Hepatocyte (in vitro differentiated cells): ENCODE data around the gene ACSL5. TPM values are rescaled to one million over a fixed set of nuclear protein-coding genes. Genes with fewer than 3 reads are reported as not detected.
A peak's percentile ranks its signal among the peaks of the same experiment; 100 is the strongest.
"Not testable (repeated sequence)": the region's sequence is repeated elsewhere in the genome, so short reads cannot be mapped to it uniquely, and the experiment has no call there.

ENCODE experiments used
- DNase-seq: peaks from one replicate; pipeline ENCODE4 v3.0.0-alpha.2; 2016; ENCODE audit warnings: low spot score
- H2AFZ ChIP-seq: fragments of 200-600 bp; sonication (generic); 2 replicates; pipeline ENCODE4 v1.6.0; 2016; ENCODE audit warnings: antibody characterized with exemption, mild to moderate bottlenecking
- H3K27ac ChIP-seq: fragments of 200-600 bp; sonication (generic); 2 replicates; pipeline ENCODE4 v1.5.1; 2016; ENCODE audit warnings: mild to moderate bottlenecking
- H3K27me3 ChIP-seq: fragments of 200-600 bp; sonication (generic); 2 replicates; pipeline ENCODE4 v1.6.1; 2016
- H3K36me3 ChIP-seq: fragments of 200-600 bp; sonication (generic); replicated peaks from 2 replicates; pipeline ENCODE4 v1.5.1; 2016; ENCODE audit warnings: low read depth; ENCODE audit not compliant: insufficient read depth
- H3K4me1 ChIP-seq: fragments of 200-600 bp; sonication (generic); 2 replicates; pipeline ENCODE4 v1.5.1; 2016; ENCODE audit warnings: mild to moderate bottlenecking, moderate library complexity; ENCODE audit not compliant: insufficient read depth
- H3K4me2 ChIP-seq: fragments of 200-600 bp; sonication (generic); 2 replicates; pipeline ENCODE4 v1.6.0; 2016
- H3K4me3 ChIP-seq: fragments of 200-600 bp; sonication (generic); 2 replicates; pipeline ENCODE4 v1.5.1; 2016; ENCODE audit warnings: mild to moderate bottlenecking
- H3K79me2 ChIP-seq: fragments of 200-600 bp; sonication (generic); 2 replicates; pipeline ENCODE4 v1.6.0; 2017; ENCODE audit warnings: mild to moderate bottlenecking
- H3K9me2 ChIP-seq: fragments of 200-600 bp; sonication (generic); replicated peaks from 2 replicates; pipeline ENCODE4 v1.6.0; 2017; ENCODE audit warnings: mild to moderate bottlenecking; ENCODE audit not compliant: insufficient read depth
- H3K9me3 ChIP-seq: fragments of 200-600 bp; sonication (generic); 2 replicates; pipeline ENCODE4 v1.5.1; 2016; ENCODE audit warnings: low read depth, mild to moderate bottlenecking
- H4K20me1 ChIP-seq: fragments of 200-600 bp; sonication (generic); 2 replicates; pipeline ENCODE4 v1.6.0; 2016; ENCODE audit warnings: mild to moderate bottlenecking; ENCODE audit not compliant: insufficient read depth, poor library complexity, severe bottlenecking
- EZH2 ChIP-seq: fragments of 200-600 bp; sonication (generic); IDR thresholded peaks from 2 replicates; pipeline ENCODE4 v1.6.1; 2016; ENCODE audit warnings: antibody characterized with exemption, mild to moderate bottlenecking, borderline replicate concordance
- EZH2phosphoT487 ChIP-seq: fragments of 200-600 bp; sonication (generic); IDR thresholded peaks from one replicate; pipeline ENCODE4 v1.6.1; 2018; ENCODE audit warnings: antibody characterized with exemption, mild to moderate bottlenecking, low read depth, moderate library complexity; ENCODE audit not compliant: unreplicated experiment, severe bottlenecking
- WGBS: methylation state at CpG from one replicate; pipeline ENCODE4 v1.1.6; 2016; ENCODE audit warnings: low lambda C conversion rate; ENCODE audit errors: missing lambda C conversion rate; 5-methylcytosine and 5-hydroxymethylcytosine counted together
- polyA plus RNA-seq: library from polyadenylated mRNA; unstranded; fragments of >200 nt; fragmentation: Nextera tagmentation; extraction: Ambion mirVana; gene quantifications from 2 replicates; pipeline ENCODE4 v1.2.1, GENCODE V29; 2016
- total RNA-seq: library from RNA; depleted of rRNA; stranded (reverse); fragments of >200 nt; gene quantifications from 2 replicates; pipeline ENCODE4 v1.2.3, GENCODE V29; 2014
- TF ChIP-seq, protein P1 (sequence below): fragments of 200-600 bp; sonication (generic); IDR thresholded peaks from 2 replicates; pipeline ENCODE4 v1.5.1; 2016; ENCODE audit warnings: antibody characterized with exemption, mild to moderate bottlenecking; ENCODE audit not compliant: poor library complexity

ACSL5 gene
- total and polyA plus RNA-seq, 2 experiments from 2014 or later = 22.7 to 40.2 TPM

DNA sequence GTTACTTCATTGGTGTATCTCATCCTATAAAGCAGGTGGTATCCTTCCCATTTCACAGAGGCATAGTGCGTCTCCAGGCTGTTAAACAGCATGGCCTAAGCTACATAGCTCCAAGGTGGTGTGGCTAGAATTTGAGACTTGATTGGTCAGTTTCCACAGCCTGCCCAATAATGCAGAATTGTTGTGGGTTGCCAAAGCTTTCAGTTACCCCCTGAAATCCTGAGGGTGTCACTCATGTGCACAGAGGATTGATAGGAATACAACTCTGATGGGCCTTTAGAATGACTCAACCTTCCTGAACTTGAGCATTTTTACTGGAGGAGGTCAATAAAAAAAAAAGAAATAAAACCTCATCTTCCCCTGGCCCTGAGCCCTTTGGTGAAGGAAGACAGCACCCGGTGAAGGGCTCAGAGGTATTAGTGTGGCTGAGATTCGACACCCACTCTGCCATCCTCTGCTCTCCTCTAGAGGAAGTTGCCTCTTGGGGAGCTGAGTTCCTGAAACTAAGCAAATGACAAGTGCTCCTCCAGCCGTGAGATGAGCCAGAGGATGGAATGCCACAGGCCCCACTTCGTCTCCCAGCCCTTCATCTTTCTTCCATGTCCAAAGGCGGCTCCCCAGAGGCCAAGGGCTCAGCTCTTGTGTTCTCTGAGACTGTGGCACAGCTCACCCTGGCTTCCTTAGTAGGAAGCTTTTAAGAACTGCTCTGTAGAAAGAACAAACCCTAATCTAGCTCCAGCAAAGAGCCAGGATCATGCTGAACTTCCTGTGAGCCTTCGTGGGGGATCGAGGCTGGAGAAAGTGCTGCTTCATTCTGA lies 1.0 kb downstream of the ACSL5 start:
- Histone ChIP-seq H3K9me3 (no peaks in the 10 kb centered on the region), H2AFZ (no peak overlapping the region), H3K36me3 (no peaks in the 10 kb centered on the region), H3K27me3 (no peaks in the 10 kb centered on the region), H3K9me2 (no peaks in the 10 kb centered on the region), H3K4me1 (peaks cover 19% of the 10 kb centered on the region), H3K4me2 (peak overlapping the region; percentile 67), H4K20me1 (no peaks in the 10 kb centered on the region), H3K4me3 (no peak overlapping the region), H3K79me2 (peaks cover 3% of the 10 kb centered on the region), H3K27ac (peak overlapping the region; percentile 89)
- 66% methylated on average over 8 of the region's 8 CpGs for WGBS
- DNase-seq = no peak
- TF ChIP-seq EZH2phosphoT487 = no peak
- no peak for TF ChIP-seq EZH2
- TF ChIP-seq, protein P1, sequence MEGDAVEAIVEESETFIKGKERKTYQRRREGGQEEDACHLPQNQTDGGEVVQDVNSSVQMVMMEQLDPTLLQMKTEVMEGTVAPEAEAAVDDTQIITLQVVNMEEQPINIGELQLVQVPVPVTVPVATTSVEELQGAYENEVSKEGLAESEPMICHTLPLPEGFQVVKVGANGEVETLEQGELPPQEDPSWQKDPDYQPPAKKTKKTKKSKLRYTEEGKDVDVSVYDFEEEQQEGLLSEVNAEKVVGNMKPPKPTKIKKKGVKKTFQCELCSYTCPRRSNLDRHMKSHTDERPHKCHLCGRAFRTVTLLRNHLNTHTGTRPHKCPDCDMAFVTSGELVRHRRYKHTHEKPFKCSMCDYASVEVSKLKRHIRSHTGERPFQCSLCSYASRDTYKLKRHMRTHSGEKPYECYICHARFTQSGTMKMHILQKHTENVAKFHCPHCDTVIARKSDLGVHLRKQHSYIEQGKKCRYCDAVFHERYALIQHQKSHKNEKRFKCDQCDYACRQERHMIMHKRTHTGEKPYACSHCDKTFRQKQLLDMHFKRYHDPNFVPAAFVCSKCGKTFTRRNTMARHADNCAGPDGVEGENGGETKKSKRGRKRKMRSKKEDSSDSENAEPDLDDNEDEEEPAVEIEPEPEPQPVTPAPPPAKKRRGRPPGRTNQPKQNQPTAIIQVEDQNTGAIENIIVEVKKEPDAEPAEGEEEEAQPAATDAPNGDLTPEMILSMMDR = no peak

DNA sequence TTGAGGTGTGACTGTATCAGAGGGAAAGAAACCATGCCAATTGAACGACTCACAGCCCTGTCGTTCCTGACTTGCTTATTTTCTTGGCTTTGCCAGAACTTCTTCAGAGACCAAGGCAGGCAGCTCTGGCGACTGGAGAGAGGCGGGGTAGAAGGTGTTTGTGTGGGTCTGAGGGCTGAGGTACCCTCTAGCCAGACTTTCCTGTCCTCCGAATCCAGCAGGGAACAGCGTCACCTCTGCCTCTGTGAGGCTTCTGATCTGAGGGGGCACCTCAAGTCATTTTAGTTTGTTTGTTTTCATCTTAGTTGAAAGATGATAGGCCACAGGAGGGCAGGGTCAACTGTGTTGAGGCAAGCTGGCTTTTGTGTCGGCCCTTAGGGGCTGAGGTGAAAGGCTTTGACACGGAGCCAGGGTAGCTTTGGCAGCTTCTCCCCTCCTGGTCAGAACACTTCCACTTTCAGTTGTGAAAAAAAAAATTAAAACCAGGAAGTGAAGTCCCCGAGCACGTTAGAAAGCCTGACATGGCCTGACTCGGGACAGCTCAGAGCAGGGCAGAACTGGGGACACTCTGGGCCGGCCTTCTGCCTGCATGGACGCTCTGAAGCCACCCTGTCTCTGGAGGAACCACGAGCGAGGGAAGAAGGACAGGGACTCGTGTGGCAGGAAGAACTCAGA lies 1.9 kb downstream of the ACSL5 start:
- TF ChIP-seq EZH2 = no peak
- TF ChIP-seq, protein P1 = no peak
- no peak for TF ChIP-seq EZH2phosphoT487
- peak overlapping the region; percentile 89 for H3K27ac ChIP-seq
- no peak for DNase-seq

DNA sequence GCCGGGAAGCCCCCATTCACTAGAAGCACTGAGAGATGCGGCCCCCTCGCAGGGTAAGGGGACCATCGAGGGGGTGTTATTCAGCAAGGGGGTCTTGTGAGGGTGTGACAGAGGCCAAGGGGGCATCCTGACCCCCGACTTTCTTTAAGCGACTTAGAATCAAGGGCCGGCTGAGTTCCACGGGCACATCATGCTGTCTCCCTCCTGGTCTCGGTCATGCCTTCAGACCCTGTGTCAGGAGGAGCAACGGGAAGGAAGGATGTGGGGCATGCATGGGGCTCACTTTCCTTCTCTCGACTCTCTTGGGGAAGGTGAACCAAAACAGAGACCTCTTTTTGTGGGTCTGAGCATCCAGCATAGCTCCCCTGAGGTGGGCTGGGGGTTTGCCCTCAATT lies 2.5 kb downstream of the ACSL5 start:
- Histone ChIP-seq H3K79me2 (peaks cover 3% of the 10 kb centered on the region), H3K9me2 (no peaks in the 10 kb centered on the region), H3K27ac (peak overlapping the region; percentile 89), H3K27me3 (no peaks in the 10 kb centered on the region), H3K4me1 (peaks cover 23% of the 10 kb centered on the region), H3K9me3 (no peaks in the 10 kb centered on the region), H3K36me3 (no peaks in the 10 kb centered on the region), H4K20me1 (no peaks in the 10 kb centered on the region), H3K4me3 (no peak overlapping the region), H3K4me2 (peak overlapping the region; percentile 67), H2AFZ (peak overlapping the region; percentile 64)
- TF ChIP-seq, protein P1 = no peak
- TF ChIP-seq EZH2 (no peak), EZH2phosphoT487 (no peak)
- 95% methylated on average over 11 of the region's 11 CpGs for WGBS
- DNase-seq = no peak

More for the DNA sequence above, 1.9 kb downstream of the ACSL5 start:
- Histone ChIP-seq H3K36me3 (no peaks in the 10 kb centered on the region), H4K20me1 (no peaks in the 10 kb centered on the region), H3K4me2 (peak overlapping the region; percentile 67), H3K9me3 (no peaks in the 10 kb centered on the region), H3K9me2 (no peaks in the 10 kb centered on the region), H2AFZ (peak overlapping the region; percentile 64), H3K4me1 (peaks cover 23% of the 10 kb centered on the region), H3K4me3 (no peak overlapping the region), H3K27me3 (no peaks in the 10 kb centered on the region), H3K79me2 (peaks cover 3% of the 10 kb centered on the region)
- WGBS = 70% methylated on average over 16 of the region's 16 CpGs

DNA sequence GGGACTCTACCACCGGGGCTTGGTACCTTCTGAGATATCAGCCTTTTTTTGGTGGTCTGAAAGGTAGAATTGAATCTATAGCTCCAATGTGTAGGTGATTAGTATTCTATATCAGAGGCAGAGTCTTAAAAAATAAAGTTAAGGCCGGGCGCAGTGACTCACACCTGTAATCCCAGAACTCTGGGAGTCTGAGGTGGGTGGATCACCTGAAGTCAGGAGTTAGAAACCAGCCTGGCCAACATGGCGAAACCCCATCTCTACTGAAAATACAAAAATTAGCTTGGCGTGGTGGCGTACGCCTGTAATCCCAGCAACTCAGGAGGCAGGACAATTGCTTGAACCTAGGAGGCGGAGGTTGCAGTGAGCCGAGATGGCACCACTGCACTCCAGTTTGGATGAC lies 3.2 kb downstream of the ACSL5 start:
- not testable (repeated sequence) for H3K79me2 ChIP-seq, H3K27me3 ChIP-seq, H3K4me3 ChIP-seq, H3K36me3 ChIP-seq, H4K20me1 ChIP-seq, H3K9me3 ChIP-seq, DNase-seq, H2AFZ ChIP-seq, H3K9me2 ChIP-seq
- H3K4me1 ChIP-seq = peaks cover 23% of the 10 kb centered on the region
- WGBS = 97% methylated on average over 9 of the region's 9 CpGs
- peak overlapping the region; percentile 40 for H3K27ac ChIP-seq
- H3K4me2 ChIP-seq = peak overlapping the region; percentile 67
